Measurements from ENCODE around the gene CTRB2.

The CTRB2 gene

DNA sequence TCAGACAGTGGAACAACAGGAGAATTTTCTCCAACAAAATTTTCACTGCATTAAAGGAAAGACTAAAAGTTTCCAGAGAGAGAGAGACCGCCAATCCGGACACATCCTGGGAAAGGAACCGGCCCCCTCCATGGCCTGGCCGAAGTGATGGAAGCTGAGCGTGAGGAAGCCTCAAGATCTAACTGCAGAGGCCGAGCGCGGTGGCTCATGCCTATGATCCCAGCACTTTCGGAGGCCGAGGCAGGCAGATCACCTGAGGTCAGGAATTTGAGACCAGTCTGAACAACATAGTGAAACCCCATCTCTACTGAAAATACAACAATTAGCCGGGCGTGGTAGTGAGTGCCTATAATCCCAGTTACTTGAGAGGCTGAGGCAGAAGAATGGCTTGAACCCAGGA is 3.9 kb downstream of the CTRB2 start:
- CTCF ChIA-PET = interaction anchor here (0.6 to 1.2 kb wide), 4 partner anchors 31 to 561 kb away, joined by 3 to 4 read pairs (median 3); no protein-coding TSS in a partner anchor
- POLR2A ChIA-PET = no interaction called here
- no peaks in the 10 kb centered on the region for H3K4me1 ChIP-seq (ENCODE audit: control insufficient read depth, insufficient read depth, low read length)
- no peak overlapping the region for H3K27ac ChIP-seq (ENCODE audit: extremely low read depth, low read depth, low read length)
- H3K36me3 ChIP-seq (ENCODE audit: control insufficient read depth in 2 of 2, insufficient read depth in 1 of 2, low read length in 2 of 2) = no peaks in the 10 kb centered on the region
- no peaks in the 10 kb centered on the region for H3K9me3 ChIP-seq (ENCODE audit: control insufficient read depth, insufficient read depth, low read depth, low read length)
- no peak overlapping the region for H3K4me3 ChIP-seq (ENCODE audit: low read depth, low read length)
- TF ChIP-seq ZNF837 (tag by site-specific recombination; IDR thresholded peaks at IDR 0.05) (no peak), ZNF747 (tag by site-specific recombination; IDR thresholded peaks at IDR 0.05) (no peak), ZSCAN16 (tag by site-specific recombination; IDR thresholded peaks at IDR 0.05) (no peak), ZNF280C (tag by site-specific recombination; IDR thresholded peaks at IDR 0.05) (no peak), ATF2 (tag by site-specific recombination; IDR thresholded peaks at IDR 0.05; ENCODE audit: low read depth) (no peak), ZNF777 (tag by site-specific recombination; IDR thresholded peaks at IDR 0.05; ENCODE audit: borderline replicate concordance) (no peak), ZNF785 (tag by site-specific recombination; IDR thresholded peaks at IDR 0.05) (no peak), ZNF140 (tag by site-specific recombination; IDR thresholded peaks at IDR 0.05) (no peak), PRDM6 (tag by site-specific recombination; IDR thresholded peaks at IDR 0.05) (no peak), ZNF223 (tag by site-specific recombination; IDR thresholded peaks at IDR 0.05) (no peak), ZBTB6 (tag by site-specific recombination; IDR thresholded peaks at IDR 0.05) (no peak), MZF1 (tag by site-specific recombination; IDR thresholded peaks at IDR 0.05; ENCODE audit: borderline replicate concordance) (no peak), ZNF791 (tag by site-specific recombination; IDR thresholded peaks at IDR 0.05) (no peak), ZNF692 (tag by site-specific recombination; IDR thresholded peaks at IDR 0.05) (no peak)
- TF ChIP-seq, protein P1, sequence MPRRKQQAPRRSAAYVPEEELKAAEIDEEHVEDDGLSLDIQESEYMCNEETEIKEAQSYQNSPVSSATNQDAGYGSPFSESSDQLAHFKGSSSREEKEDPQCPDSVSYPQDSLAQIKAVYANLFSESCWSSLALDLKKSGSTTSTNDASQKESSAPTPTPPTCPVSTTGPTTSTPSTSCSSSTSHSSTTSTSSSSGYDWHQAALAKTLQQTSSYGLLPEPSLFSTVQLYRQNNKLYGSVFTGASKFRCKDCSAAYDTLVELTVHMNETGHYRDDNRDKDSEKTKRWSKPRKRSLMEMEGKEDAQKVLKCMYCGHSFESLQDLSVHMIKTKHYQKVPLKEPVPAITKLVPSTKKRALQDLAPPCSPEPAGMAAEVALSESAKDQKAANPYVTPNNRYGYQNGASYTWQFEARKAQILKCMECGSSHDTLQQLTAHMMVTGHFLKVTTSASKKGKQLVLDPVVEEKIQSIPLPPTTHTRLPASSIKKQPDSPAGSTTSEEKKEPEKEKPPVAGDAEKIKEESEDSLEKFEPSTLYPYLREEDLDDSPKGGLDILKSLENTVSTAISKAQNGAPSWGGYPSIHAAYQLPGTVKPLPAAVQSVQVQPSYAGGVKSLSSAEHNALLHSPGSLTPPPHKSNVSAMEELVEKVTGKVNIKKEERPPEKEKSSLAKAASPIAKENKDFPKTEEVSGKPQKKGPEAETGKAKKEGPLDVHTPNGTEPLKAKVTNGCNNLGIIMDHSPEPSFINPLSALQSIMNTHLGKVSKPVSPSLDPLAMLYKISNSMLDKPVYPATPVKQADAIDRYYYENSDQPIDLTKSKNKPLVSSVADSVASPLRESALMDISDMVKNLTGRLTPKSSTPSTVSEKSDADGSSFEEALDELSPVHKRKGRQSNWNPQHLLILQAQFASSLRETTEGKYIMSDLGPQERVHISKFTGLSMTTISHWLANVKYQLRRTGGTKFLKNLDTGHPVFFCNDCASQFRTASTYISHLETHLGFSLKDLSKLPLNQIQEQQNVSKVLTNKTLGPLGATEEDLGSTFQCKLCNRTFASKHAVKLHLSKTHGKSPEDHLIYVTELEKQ (tag by site-specific recombination; IDR thresholded peaks at IDR 0.05; ENCODE audit: borderline replicate concordance) = no peak

All from HEK293 (cell line).